OCI-LY3 (cell line): Measurements from ENCODE around the gene TECPR1.

ENCODE experiments used
- CTCF ChIP-seq: fragments of 200-600, 300-600 bp; sonication (generic); IDR thresholded peaks from 2 replicates; pipeline ENCODE4 v1.5.1; 2014; ENCODE audit warnings: antibody characterized with exemption, low read length, low read depth
- EZH2phosphoT487 ChIP-seq: fragments of 200-600 bp; shearing (Covaris generic); IDR thresholded peaks from 2 replicates; pipeline ENCODE4 v1.6.1; 2018; ENCODE audit warnings: antibody characterized with exemption, mixed run types, low read depth

GRCh38 chr7:98288064-98288823 is 36.2 kb upstream of the TECPR1 start:
- TF ChIP-seq CTCF (no peak), EZH2phosphoT487 (no peak)
